Suppressor macrophage treated with lipopolysaccharide for 1 hour (primary cell): ENCODE results near the gene TMEM266.

Experiments
- DNase-seq, 3 donors: peaks; one replicate each; pipeline ENCODE4 v3.0.0-alpha.2; 2020 to 2022

TMEM266 gene

DNA sequence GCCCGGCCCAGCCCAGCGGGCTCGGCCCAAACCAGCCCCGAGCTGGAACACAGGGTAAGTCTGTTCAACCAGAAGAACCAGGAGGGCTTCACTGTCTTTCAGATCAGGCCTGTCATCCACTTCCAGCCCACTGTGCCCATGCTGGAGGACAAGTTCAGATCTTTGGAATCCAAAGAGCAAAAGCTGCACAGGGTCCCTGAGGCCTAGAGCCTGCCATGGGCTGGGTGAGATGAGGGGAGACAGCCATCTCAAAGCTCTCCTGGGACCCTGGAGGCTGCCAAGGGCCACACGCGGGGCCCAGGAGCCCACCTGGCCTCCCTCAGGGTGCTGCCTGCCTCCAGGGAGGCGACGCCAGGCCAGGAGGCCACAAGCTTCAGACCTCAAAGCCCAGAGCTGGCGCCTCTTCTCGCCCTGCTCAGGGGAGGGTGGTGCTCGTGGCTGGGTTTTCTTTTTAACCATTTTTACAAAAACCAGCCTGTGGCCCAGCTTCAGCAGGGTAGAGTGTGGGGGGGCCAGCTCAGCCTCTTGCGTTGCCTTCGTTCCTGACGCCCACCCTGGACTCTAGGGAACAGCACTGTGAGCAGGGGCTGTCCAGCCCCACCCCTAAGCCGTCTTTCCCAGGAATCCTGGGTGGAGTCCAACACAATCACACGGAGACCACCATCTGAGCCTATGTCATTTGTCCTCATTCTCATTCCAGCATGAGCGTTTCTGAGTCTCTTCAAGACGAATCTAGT, 144.5 kb downstream of the TMEM266 start:
- DNase-seq: no peak

DNA sequence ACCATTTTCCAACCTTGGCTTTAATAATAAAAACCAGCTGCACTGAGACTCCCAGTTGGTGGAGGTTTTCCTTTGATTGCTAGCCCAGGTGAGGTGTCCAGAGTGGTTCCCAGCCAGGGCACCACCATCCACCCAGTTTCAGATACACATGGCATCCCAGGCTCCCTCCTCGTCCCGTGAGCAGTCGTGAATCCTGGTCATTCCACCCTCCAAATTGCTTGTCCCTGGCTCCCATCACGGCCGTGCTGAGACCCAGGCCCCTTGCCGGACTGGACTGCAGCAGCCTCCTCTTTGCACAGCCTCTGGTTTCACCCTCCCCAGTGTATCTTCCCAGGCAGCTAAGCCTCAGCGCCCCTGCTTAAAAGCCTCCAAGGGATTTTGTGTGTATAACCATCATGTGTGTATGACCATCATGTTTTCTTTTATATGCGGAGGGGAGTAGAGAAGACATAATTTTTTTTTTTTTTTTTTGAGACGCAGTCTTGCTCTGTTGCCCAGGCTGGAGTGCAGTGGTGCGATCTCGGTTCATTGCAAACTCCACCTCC, 145.2 kb downstream of the TMEM266 start:
- no peak for DNase-seq

DNA sequence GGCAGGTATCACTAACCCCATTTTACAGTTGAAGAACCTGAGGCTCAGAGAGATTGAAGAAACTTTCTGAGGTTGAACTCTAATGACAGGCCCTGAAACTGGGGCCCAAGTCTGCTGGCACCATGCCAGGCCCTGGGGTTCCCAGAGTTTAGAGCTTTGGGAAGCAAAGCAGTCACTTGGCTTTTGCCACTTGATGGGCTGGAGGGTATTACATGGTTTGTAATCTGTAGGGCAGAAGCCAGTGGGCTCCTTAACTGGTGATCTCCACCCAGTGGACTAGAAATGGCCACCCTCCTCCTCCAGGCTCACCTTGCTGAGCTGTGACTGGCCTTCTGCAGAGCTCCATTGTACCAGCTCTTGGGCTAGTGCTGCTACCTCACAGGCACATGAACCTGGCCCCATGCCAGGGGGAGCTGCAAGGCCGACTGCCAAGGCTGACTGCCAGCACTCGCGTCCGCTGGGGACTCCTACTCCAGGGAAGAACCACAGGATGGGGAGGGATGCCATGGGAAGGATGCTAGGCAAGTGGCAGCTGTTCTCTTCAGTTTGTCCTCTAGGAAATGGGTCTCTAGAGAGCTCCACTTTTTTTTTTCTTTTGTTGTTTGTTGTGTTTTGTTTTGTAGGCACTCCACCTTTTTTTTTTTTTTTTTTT, 146.7 kb downstream of the TMEM266 start:
- DNase-seq: no peak

DNA sequence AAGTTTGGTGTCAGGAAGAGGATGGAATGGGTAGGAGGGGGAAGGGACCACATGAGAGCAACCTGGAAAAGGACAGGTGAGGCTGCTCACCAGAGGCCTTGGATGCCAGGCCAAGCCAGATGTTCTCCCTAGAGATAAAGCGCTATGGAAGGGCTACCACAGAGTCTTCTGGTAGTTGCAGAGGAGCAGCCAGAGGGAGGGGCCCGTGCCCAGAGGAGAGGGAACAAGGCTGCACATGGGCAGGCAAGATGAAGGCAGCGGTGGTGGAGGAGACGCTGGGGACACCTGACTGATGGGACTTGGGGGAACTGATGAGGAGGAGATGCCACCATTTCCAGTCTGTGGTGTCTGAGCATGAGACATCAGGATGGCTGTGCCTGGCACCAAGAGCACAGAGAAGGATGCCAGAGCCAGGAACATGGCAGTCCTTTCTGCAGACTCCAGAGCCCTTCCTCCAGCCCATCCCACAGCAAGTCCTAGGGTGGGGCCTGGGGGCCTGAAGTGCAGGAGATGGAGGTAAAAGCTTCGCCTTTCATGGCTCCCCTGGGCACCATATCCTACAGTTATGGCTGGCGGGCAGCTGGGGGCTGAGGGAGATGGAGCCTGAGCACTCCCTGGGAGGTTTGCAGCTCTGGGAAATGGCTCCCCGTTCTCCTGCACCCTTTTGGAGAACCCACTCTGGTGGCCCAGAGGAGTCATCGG, 148.4 kb downstream of the TMEM266 start:
- DNase-seq: no peak

DNA sequence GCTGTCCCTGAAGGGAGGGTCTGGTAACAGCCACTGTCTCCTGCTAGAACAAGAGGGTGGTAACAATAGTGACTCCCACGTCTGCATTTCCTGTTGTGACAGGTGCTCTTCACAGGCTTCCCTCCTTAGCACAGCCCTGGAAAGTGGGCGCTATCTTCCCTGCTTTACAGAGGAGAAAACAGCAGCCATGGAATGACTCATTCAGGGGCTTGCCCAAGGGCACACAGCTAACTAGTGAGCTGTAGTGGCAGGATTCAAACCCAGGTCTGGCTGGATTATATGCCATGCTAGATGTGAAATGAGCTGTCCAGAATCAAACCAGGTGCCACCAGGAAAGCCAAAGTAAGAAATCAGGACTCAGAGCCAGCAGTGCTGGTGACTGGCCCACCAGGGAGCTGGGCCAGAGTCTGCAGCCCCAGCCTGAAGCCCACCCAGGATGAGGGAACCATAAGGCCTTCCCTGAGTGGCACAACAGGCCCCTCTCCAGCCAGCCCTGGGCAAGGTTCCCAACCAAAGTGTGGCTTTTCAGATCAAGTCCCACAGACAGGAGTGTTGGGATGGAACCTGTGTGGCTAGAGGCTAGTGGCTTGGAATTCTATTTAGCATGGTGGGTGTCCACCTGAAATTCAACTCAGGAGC, 149.1 kb downstream of the TMEM266 start:
- DNase-seq: peak; percentile 23 to 24 (median 24)

DNA sequence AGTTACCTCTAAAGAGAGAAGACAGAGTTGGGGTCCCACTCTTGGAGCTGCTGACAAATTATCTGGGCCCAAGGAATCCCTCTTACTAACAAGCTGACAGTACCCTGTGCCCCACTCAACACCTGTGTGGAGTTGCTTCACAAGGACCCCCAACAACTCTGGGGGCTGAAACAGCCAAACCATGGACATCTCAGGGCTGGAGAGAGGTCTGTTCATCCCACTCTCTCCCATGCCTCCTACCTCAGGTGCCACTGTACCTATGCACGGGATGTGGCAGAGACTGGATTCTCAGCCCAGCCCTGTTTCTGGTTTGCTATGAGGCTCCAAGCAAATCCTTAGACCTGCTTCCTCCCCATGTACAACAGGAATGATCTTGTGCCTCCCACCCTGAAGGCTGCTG, 149.7 kb downstream of the TMEM266 start:
- no peak for DNase-seq

DNA sequence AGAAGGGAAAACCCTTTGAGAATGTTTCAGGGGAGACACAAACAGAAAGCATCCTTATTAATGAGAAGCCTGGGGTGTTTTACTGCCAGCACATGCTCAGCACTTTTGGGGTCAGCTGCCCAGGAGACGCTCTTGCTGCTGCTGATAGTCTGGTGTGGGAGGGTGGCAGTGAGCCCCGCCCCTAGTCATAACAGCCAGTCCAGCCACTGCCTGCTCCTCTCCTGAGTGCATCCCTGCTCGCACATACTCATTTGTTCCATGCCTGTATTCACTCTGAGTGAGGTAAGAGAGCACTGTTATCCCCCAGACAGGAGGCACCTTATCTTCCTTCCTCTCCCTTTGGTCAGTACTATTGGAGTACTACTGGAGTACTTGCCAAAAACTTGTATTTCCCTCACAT, 150.2 kb downstream of the TMEM266 start:
- DNase-seq: no peak

DNA sequence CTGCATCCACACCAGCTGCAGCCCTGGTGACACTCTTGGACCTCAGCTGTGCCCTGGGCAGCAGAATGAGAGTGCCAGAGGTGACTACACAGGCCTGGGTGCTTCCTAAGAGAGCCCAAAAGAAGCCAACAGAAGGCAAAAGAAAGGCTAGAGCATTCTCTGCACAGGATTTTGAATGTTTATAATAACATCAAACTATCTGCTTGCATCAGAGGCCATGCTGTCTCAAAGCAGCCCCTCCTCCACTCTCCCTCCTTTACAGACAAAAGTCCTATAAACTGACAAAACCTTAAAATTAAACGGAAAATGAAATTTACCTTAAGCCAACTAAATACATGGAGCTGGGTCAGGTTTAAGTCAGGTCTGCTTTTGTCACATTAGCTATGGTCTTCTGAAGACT, 155.8 kb downstream of the TMEM266 start:
- DNase-seq: no peak

DNA sequence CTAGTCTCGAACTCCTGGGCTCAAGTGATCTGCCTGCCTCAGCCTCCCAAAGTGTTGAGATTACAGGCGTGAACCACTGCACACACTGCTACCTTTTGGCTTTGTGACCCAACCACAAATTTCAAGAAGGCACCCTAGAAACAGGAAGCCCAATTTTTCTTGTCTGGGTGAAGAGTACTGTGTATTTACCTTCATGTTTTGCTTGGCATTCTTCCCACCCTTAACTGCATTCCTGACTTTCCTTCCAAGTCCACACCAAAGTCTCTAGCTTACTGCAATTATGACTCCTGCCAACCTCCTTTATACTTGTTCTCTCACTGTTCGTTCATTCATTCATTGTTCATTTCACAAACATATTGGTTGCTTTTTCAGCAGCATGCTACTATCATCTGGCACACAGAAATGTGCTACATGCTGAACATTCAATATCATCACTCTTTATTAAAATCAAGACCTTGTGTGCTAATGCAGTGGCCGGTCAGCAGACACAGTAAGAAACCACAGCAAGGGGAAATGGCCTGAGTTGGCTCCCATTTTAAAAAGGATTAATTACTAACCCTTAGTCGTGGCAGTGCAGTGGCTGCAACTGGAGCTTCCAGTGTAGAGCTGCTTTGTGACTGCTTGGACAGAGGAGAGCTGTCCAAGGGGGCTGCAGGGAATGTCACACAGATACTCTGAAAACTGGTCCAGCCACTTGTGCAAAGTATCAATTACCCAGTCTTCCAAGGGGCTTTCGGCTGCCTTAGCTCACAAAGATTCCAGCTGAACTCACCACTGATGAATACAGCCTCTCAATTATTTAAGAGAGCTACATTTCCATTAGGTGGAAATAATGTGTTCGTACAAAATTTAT, 157.5 kb downstream of the TMEM266 start:
- DNase-seq: no peak

DNA sequence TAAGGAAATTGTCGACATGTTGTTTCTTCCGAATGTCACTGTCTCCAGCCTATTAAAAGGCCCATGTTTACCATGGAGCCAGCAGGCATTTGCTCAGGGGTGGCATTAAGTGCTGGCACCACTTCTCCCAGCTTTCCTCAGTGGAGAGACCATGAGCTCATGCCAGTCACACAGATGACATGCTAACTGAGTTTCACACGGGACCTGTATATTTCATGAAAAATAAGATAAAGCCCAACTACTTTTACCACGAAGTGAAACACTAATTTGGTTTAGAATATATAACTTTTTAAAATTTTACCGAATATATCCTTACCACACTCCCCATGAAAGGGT, 158.1 kb downstream of the TMEM266 start:
- DNase-seq: no peak

DNA sequence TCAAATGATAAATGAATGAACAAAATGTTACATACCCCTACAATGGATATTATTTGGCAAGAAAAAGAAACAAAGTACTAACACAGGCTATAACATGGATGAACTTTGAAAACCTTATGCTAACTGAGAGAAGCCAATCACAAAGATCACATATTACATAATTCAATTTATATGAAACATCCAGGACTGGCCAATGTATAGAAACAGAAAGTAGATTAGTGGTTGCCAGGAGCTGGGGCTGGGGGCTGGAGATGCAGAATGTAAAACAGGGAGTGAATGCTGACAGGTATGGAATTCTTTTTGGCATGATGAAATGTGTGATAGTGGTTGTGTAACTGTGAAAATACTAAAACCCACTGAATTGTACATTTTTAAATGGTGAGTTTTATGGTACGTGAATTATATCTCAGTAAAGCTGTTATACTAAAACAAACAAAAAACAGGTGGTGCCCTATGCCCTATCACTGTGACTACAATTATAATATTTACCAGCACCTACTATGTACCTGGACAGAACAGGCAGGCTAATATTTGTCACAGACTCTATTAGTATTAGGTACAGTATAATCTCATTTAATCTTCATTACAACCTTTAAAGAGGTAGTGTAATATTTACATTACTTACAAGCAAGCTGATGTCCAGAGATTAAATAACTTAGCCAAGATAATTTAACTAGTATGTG, 161.4 kb downstream of the TMEM266 start:
- no peak for DNase-seq

DNA sequence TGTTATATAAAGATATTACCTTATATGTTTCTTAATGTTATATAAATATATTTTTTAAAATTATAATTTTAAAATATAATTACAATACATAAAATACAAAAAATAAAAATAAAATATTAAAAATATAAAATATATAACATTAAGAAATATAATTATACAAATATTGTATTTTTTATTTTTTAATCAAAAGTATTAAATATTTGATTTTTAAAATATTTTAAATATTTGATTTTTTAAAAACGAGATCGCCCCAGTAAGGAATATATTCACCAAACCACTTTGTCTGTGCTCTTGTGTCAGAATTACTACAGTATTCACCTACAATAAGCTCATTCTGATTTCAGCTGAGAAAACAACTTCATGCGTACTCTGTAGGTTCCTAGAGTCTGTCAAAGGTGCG, 162.4 kb downstream of the TMEM266 start:
- DNase-seq: no peak

DNA sequence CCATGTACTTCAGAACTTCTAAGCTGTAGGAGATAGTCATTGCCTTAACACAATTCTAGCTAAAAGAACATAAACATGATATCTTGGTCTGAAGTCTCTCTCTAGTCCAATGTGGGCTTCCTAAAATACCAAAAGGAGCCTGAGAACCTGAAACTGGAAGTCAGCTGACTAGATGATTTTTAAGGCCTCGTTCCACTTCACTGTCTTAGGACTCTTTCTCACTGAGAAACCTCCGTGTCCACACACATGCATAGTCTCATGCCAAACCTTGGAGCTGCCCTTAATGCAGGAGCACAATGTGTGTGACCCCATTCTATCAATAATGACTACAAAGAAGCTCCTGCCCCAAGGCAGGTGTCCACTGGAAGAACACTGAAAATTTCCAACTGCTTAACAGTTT, 163.7 kb downstream of the TMEM266 start:
- DNase-seq: no peak

DNA sequence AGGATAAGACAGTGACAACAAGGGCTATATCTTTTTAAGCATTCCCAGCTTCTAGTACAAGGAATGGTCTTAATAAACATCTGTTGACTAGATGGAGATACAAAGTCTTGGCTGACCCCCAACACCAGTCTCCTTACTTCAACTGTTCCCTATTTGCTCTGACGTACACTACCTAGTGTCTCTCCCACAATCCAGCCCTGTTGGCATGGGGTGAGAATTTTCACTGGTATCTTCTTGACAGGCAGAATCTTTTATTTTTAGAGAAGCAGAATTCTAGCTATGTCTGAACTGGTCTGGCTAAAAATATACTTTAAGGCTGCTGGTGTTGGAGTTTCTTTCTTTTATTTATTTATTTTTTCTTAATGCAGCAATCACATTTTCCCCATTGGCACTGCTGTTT, 169.5 kb downstream of the TMEM266 start:
- no peak for DNase-seq

DNA sequence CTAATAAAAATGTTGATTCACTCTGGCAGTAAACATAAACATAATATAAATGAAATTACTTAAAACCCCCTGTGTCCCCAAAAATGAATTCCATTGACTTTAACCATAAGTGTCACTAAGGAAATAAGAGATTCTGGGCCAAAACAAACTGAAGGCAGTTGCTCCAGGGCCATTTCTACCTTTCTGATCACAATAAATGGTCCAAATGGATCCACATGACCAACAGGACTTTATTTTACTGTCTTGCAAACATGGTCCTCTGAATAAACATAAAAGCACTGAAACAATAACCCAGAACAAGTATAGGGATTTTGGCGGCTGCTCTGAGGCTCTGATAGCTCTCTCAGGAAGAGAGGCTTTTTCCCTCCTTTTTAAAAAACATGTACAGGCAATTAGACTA, 174.1 kb downstream of the TMEM266 start:
- DNase-seq: no peak

DNA sequence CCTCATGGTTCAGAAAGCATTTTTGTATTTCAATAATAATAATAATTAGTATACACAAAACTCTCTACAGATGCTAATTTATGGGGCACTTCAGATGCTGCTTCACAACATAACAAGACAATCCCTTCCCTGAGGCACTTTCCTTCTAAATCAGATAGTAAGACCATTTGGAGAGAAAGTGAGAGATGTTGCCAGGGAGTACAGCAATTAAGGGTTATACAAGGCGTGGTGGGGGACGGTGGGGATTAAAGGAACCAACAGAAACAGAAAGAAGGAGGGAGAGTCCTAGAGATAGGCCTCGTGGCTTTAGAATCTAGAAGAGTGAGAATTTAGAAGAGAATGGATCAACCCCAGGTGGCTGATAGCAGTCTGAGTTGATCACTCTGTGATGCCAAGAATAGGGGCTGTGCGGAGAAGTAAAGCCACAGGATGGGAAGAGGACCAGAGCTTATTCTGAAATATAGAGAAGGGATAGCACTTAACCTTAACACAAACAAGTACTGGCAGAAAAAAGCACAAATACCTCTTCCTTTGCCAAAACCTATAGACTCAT, 174.6 kb downstream of the TMEM266 start:
- no peak for DNase-seq

DNA sequence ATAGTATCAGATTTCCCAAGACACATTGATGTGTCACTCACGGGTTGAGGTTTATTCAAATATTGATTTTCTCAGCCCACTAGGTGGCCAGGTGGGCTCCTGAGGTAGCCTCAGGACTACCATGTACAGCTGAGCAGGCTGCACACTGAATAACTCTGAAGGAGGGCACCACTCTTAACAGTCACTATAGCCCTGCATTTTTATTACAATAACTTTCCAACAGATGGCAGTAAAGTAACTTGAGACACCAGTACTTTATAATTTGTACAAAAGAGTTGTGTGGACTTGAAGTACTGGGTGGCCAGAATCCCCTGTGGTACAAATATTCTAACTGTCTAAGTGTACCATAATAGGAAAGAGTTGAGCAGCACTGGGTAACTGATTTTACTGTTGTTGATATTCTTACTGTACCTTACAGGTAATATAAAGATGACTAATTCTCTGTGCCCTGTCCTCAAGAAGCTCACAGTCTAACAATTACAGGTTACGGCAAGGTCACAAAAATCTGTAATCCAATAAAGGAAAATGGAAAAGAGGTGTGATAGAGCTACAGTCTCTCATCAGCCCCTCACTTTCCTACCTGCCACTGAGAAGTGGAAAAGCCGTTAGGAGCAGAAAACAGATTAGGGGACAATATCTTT, 175.5 kb downstream of the TMEM266 start:
- DNase-seq: peak; percentile 22 to 68 (median 61)

DNA sequence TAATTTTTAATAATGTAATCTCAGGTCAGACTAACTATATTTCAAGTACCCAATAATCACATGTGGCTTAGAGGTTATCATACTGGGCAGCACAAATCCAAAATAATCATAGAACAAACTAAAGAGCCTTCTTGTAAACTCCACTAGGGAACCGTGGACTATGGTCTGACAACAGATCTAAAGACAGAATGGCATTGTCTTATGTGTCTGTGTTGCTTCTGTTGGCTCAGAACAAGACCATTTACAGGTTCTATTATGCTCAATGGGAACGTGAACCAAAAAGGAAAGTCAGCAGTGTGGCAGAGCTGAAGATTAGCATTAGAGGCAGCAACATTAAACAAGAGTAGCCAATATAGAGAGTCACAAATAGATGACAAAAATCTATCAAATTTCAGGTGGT, 176.6 kb downstream of the TMEM266 start:
- no peak for DNase-seq

DNA sequence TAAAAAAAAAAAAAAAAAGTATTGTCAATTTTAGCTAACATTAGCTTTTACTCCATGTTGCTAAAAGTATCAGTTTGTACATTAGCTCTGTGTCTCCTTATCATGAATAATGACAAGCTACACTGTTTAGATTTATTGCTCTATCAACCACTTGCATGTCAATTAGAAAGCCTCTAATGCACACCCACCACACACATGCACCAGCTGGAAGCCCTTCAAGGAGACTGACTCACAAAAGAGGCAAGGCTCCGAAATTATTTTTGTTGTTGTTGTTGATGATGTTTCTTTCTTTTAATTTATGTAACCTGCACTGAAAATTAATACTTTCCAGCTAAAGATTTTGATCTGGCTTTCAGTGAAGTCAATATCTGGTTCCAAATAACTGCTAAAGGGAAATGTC, 180.0 kb downstream of the TMEM266 start:
- no peak for DNase-seq

DNA sequence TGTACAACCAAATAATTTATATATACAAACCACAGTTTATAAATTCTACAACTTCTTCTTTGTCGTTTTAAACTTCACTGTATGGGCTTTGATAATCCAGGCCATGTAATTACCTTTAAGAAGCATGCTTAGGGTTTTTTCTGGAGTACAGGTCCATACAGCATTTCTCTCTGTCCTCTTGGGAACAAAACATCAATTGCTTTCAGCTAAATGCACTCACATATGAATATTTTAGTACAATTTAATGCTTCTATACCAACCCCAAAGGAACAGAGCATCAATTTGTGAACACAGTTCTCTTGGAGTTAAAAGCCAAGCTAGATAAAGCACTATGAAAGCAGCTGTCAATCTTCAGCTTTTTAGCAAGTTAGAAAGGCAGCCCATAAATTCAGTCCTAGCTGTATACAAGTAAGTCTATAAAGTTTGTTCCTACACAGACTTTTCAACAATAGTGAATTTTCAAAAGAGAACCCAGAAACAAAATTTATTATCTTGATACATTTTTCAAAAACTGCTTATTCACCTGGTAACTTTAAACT, 185.4 kb downstream of the TMEM266 start:
- DNase-seq: no peak

DNA sequence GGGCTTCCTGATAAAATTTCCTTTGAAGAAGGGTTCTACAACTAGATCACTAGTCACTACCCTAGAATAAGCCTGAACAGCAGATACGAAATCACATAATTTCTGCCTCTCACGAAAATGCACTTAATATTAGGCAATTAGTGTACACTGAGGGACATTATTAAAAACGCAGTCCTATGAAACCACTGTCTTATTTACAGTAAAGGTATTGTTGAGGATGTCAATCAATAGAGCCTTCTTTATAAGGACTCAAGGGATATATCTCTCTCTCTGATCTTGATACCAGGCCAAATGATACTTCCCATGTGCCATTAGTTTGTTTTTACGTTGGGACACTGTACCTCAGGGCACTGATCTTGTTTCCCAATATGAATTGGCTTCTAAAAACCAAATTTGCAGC, 191.9 kb downstream of the TMEM266 start:
- no peak for DNase-seq
